Left ventricle myocardium superior (tissue), 1 donor: ENCODE data around the gene CSDE1. TPM values are rescaled to one million over a fixed set of nuclear protein-coding genes. Genes with fewer than 3 reads are reported as not detected.
A peak's percentile ranks its signal among the peaks of the same experiment; 100 is the strongest.

ENCODE experiments used
- ATAC-seq: fragments of 200-7000 bp; cut with Tn5 transposase; one replicate; pipeline ENCODE4 v1.9.1; 2020; ENCODE audit warnings: mild to moderate bottlenecking, moderate library complexity
- DNase-seq: peaks from one replicate; pipeline ENCODE4 v3.0.0-alpha.2; 2020
- intact Hi-C: fragments of 100-400 bp; cut with micrococcal nuclease; formaldehyde crosslinking; loops from one replicate; pipeline ENCODE4 v1.11.0; 2022
- total RNA-seq: library from RNA; stranded (reverse); fragmentation: NEBNext Ultra II Directional; extraction: Animal tissue kit (Norgen Biotek cat#: 25700); gene quantifications from one replicate; pipeline ENCODE4 v1.2.1, GENCODE V29; 2021
- donor health status: DM: no; HTN: yes; CAD: no; lungs with severe emphysema.

The CSDE1 gene
- total RNA-seq, 1 donor from 2014 or later = 923 TPM

DNA sequence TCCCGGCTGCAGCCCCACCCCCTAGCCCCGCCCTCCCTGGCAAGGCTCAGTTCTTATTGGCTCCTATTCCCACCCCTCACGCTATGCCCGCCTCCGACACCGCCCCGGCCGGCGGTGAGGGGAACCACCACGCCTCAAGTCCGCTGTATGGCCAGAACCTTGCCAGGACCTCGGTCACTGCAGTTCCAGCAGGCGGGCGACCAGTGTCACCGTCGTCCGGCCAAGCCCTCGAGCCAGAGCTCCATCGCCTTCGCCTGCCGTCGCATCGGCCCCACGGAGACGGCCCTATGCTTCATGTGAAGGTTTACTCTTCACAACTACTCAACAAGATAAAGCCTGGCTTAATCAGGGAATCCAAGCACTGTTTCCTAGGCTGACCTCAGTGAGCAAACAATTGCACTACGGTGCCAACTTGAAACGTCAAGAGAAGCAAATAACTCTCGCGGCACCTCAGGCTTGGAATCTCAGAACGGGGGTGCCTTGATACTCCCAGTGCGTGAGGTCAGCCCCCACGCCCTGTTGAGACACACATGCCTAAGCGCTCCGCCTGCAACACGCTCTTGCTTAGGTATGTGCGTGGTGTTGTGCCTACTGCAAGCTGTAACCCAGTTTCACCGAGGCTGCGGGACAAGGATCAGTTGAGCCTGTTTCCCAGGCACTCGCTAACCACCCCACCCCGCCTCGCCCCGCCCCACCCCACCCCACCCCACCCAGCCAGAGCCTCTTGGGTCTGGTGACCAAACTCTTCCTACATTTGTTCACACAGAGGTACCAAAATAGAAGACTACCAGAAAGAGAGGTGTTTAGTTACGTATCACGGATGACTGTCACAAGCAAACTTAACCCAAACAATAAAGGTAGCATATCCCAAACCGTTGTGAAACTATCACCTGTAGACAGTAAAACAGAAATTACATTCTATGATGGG lies 87.4 kb downstream of the CSDE1 start:
- intact Hi-C loops = no loop called here

DNA sequence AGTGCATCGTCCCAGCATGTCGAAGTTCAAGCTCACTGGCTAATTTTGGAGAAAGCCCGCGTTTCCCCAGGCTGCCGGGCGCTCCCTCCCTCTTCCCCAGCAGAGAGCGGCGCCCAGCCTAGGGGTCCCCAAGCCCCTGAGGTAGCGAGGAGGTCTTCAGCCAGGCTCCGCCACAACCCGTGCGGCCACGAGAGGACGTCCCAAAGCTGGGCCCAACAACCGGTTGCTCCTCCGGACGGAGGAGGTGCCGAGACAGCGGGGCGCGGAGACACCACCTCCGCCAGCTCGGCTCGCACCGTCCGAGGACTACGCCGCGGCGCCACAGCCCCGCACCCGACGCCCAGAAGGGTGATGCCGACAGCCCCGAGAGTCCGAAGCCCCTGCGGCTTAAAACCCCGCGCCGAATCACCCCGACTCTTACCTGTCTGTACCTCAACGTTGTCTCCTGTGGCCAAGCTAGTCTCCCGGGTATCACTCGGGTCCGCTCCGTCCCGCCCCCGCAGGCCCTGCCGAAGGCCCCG lies 88.2 kb downstream of the CSDE1 start, which contains the start of gene DENND2C:
DENND2C (minus strand) TSS at position 488 of the 521 bp plus-strand sequence. CDS start 44,065 bp downstream, outside the sequence.
- intact Hi-C loops = no loop called here
- ATAC-seq = peak; percentile 66
- DNase-seq = no peak

More for the DNA sequence above, 87.4 kb downstream of the CSDE1 start:
- ATAC-seq (peak; percentile 99), DNase-seq (peak; percentile 96)

DNA sequence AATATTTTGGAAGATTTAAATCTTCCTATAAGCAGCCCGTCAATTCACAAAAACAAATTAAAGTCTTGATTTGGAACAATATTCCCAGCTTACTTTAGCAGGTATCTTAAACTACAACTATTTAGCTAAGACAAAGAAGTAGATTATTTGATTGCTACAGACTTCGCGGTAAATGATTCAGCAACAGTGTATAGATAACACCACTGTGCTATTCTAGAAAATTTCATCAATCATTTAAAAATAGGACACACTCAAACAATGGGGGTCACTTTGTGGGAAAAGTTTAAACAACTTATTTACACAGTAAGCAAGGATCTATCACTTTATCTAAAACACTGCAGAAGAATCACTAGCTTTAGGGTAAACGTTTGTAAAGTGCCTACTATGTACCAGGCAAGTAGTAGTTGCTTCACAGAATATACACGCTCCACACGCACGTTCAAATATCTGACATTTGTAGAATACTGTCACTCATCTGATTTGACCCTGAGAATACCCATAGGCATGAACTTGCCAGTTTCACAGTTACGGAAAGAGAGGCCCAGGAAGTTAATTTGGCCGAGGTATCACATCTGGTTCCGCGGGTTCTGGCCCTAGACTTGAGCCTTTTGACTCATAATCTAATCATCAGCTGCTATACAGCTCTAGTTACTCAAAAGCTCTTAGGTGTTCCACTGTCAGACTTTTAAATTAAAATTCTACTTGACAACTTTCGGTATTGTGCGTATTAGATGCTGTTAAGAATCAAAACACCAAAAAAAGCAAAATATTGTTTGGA lies 88.8 kb downstream of the CSDE1 start:
- DNase-seq = no peak
- intact Hi-C loops = no loop called here
- no peak for ATAC-seq

DNA sequence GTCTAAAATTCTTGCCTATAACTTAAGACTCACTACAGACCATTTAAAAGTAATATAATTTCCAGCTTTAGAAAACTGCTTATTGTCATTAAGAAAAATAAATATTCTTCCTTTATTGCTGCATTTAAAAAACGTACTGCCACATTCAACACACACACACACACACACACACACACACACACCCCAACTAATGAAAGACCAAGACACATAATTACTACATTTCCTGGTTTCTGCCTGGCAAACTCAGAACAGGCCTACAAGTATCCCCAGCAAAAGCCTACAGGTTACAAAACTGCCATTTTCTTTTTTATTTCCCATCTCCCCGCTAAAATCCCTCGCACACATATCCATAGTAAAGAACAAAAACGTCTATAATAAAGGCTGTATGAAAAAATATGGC lies 89.4 kb downstream of the CSDE1 start:
- no peak for ATAC-seq
- intact Hi-C loops = no loop called here

DNA sequence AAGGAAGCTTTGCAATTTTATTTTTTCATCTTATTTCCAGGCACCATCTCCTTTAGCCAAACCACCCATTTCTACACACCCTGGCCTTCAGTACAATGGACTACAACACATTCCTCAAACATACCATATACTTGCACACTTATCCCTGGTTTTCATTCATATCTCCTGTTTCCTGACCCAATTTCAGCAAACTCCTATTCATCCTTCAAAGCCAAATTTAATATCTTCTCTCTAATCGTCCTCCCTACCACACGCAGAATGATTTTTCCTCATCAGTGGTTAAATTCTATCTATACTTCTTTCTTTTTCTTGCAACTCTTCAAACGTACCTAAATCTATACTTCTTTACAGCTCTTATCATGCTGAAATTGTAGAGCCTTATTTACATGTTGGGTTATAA lies 90.8 kb downstream of the CSDE1 start:
- intact Hi-C loops = no loop called here
- no peak for DNase-seq
- no peak for ATAC-seq

More for the DNA sequence above, 89.4 kb downstream of the CSDE1 start:
- no peak for DNase-seq

Other genes with a start within 250 kb of the CSDE1 start
- gene TRIM33, start 246.8 kb downstream of the CSDE1 start, total RNA-seq = 17.9 TPM
- gene BCAS2, start 176.4 kb downstream of the CSDE1 start, total RNA-seq = 32.5 TPM
- gene DENND2C, start 87.9 kb downstream of the CSDE1 start, total RNA-seq = 4.2 TPM
- gene AMPD1, start 62.4 kb downstream of the CSDE1 start, total RNA-seq = 0.10 TPM
- gene NRAS, start 41.2 kb downstream of the CSDE1 start, total RNA-seq = 6.9 TPM
- gene SIKE1, start 22.7 kb upstream of the CSDE1 start, total RNA-seq = 29.3 TPM
- not detected for gene SYCP1, start 96.9 kb upstream of the CSDE1 start, total RNA-seq